DOHH2 (cell line): ENCODE results near the gene SPG7.

Experiments used
- H3F3A ChIP-seq: fragments of 200-600 bp; sonication (generic), shearing (Covaris generic); 2 replicates; pipeline ENCODE4 v1.6.0; 2016; ENCODE audit warnings: antibody characterized with exemption, mild to moderate bottlenecking; ENCODE audit not compliant: control insufficient read depth, insufficient read depth
- H3K27ac ChIP-seq: fragments of 200-600 bp; sonication (generic); 2 replicates; pipeline ENCODE4 v1.5.1; 2014; ENCODE audit warnings: low read depth, mild to moderate bottlenecking, low read length, moderate library complexity
- H3K27me3 ChIP-seq: fragments of 200-600 bp; sonication (generic); 2 replicates; pipeline ENCODE4 v1.6.1; 2014; ENCODE audit warnings: mild to moderate bottlenecking, low read length, mixed read lengths; ENCODE audit not compliant: control insufficient read depth
- H3K36me3 ChIP-seq: fragments of 200-600 bp; sonication (generic); 2 replicates; pipeline ENCODE4 v1.6.1; 2014; ENCODE audit warnings: mild to moderate bottlenecking, low read length, moderate library complexity, mixed read lengths; ENCODE audit not compliant: control insufficient read depth
- H3K4me1 ChIP-seq: fragments of 200-600 bp; sonication (generic); 2 replicates; pipeline ENCODE4 v1.6.1; 2014; ENCODE audit warnings: mild to moderate bottlenecking, low read length, mixed read lengths; ENCODE audit not compliant: control insufficient read depth
- H3K4me2 ChIP-seq: fragments of 200-600 bp; sonication (generic); 2 replicates; pipeline ENCODE4 v1.6.0; 2014; ENCODE audit warnings: mild to moderate bottlenecking, low read length, moderate library complexity
- H3K4me3 ChIP-seq: fragments of 200-600 bp; sonication (generic); 2 replicates; pipeline ENCODE4 v1.5.1; 2014; ENCODE audit warnings: mild to moderate bottlenecking, low read length, mixed read lengths
- H3K79me2 ChIP-seq: fragments of 200-600 bp; sonication (generic); 2 replicates; pipeline ENCODE4 v1.6.1; 2014; ENCODE audit warnings: mild to moderate bottlenecking, low read length, mixed read lengths; ENCODE audit not compliant: control insufficient read depth
- H3K9me2 ChIP-seq: fragments of 200-600 bp; sonication (generic); replicated peaks from 2 replicates; pipeline ENCODE4 v1.6.1; 2014; ENCODE audit warnings: mild to moderate bottlenecking, low read length, mixed read lengths; ENCODE audit not compliant: control insufficient read depth
- H3K9me3 ChIP-seq: fragments of 200-600 bp; sonication (generic); 2 replicates; pipeline ENCODE4 v1.6.1; 2014; ENCODE audit warnings: antibody characterized with exemption, low read length, mixed read lengths; ENCODE audit not compliant: control insufficient read depth, insufficient read depth
- H4K20me1 ChIP-seq: fragments of 200-600 bp; sonication (generic); 2 replicates; pipeline ENCODE4 v1.6.0; 2014; ENCODE audit warnings: low read depth, mild to moderate bottlenecking, antibody characterized with exemption, low read length, moderate library complexity; ENCODE audit not compliant: control insufficient read depth, insufficient read depth
- EZH2phosphoT487 ChIP-seq: fragments of 200-600 bp; sonication (generic); IDR thresholded peaks from 2 replicates; pipeline ENCODE4 v1.6.1; 2017; ENCODE audit warnings: borderline replicate concordance, mild to moderate bottlenecking, antibody characterized with exemption, low read length, moderate library complexity, mixed read lengths
- TF ChIP-seq, protein P1 (sequence below): fragments of 200-600 bp; sonication (generic); IDR thresholded peaks from one replicate; pipeline ENCODE4 v1.5.1; 2014; ENCODE audit warnings: antibody characterized with exemption, mild to moderate bottlenecking, low read depth, low read length; ENCODE audit not compliant: poor library complexity, severe bottlenecking

SPG7 gene

DNA sequence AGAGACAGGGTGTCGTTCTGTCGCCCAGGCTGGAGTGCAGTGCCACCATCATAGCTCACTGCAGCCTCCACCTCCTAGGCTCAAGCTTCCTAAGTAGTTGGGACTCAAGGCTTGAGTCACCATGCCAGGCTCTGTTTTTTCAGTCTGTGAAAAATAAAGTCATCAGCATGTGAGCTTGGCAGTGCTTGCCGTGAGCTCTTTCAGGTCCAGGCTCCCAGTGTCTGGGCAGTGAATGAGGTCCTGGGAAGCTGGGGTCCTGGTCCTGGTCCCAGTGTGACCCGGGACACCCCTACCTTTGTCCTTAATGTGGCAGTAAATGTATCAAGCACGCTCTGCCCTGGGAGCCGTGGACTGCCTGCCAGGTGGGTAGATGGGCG lies 29.3 kb downstream of the SPG7 start:
- Histone ChIP-seq H3K79me2 (peaks cover 17% of the 10 kb centered on the region), H3K9me2 (no peaks in the 10 kb centered on the region), H3K27ac (no peak overlapping the region), H3K9me3 (no peaks in the 10 kb centered on the region), H3K27me3 (no peaks in the 10 kb centered on the region), H3K4me3 (no peak overlapping the region), H4K20me1 (no peaks in the 10 kb centered on the region), H3K36me3 (peaks cover 52% of the 10 kb centered on the region), H3K4me2 (no peak overlapping the region), H3F3A (no peaks in the 10 kb centered on the region), H3K4me1 (peaks cover 20% of the 10 kb centered on the region)
- TF ChIP-seq, protein P1, sequence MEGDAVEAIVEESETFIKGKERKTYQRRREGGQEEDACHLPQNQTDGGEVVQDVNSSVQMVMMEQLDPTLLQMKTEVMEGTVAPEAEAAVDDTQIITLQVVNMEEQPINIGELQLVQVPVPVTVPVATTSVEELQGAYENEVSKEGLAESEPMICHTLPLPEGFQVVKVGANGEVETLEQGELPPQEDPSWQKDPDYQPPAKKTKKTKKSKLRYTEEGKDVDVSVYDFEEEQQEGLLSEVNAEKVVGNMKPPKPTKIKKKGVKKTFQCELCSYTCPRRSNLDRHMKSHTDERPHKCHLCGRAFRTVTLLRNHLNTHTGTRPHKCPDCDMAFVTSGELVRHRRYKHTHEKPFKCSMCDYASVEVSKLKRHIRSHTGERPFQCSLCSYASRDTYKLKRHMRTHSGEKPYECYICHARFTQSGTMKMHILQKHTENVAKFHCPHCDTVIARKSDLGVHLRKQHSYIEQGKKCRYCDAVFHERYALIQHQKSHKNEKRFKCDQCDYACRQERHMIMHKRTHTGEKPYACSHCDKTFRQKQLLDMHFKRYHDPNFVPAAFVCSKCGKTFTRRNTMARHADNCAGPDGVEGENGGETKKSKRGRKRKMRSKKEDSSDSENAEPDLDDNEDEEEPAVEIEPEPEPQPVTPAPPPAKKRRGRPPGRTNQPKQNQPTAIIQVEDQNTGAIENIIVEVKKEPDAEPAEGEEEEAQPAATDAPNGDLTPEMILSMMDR = no peak
- no peak for TF ChIP-seq EZH2phosphoT487

DNA sequence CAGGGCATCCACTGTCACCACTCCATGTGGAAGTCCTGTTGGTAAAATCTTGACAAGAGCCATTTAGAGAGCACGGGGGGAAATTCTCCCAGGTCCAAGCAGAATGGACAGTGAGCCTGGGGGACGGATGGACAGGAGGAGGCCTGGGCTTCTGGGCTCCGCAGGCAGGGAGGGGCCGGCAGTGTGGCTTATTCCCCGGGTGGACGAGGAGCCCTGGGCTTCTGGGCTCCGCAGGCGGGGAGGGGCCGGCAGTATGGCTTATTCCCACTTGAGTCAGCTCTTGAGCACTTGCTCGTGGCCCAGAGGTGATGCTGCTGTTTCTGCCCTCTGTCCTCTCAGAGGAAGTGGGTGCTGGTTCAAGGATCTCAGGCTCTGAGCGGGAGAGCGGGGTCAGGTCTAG lies 30.1 kb downstream of the SPG7 start:
- H3K4me3 ChIP-seq = no peak overlapping the region
- H3K36me3 ChIP-seq = peaks cover 47% of the 10 kb centered on the region
- no peaks in the 10 kb centered on the region for H3K9me3 ChIP-seq

DNA sequence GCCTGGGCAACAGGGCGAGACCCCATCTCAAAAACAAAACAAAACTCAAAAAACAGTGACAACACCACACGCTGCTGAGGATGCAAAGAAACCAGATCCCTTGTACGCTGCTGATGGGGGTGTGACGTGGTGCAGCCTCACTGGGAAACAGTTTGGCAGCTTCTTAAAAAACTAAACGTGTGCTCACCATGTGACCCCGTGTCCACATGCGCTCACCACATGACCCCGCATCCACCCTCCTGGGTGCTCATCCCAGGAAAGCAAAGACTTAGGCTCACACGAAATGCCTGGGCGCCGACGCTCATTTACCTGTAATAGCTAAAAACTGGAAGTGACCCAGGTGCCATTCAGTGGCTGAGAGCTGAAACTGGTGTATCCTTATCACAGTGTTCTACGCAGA lies 32.4 kb downstream of the SPG7 start:
- H3K9me2 ChIP-seq = no peaks in the 10 kb centered on the region
- H3K36me3 ChIP-seq = peaks cover 36% of the 10 kb centered on the region
- no peaks in the 10 kb centered on the region for H3K9me3 ChIP-seq
- H3F3A ChIP-seq = no peaks in the 10 kb centered on the region
- H3K27ac ChIP-seq = no peak overlapping the region
- TF ChIP-seq, protein P1 = no peak
- TF ChIP-seq EZH2phosphoT487 = no peak
- peaks cover 7% of the 10 kb centered on the region for H3K79me2 ChIP-seq
- H3K4me3 ChIP-seq = no peak overlapping the region
- no peaks in the 10 kb centered on the region for H3K4me1 ChIP-seq
- H3K4me2 ChIP-seq = no peak overlapping the region
- no peaks in the 10 kb centered on the region for H3K27me3 ChIP-seq
- H4K20me1 ChIP-seq = no peaks in the 10 kb centered on the region

More for the DNA sequence above, 30.1 kb downstream of the SPG7 start:
- no peak for TF ChIP-seq EZH2phosphoT487
- TF ChIP-seq, protein P1 = no peak
- H3K27ac ChIP-seq = no peak overlapping the region
- no peaks in the 10 kb centered on the region for H4K20me1 ChIP-seq
- H3K9me2 ChIP-seq = no peaks in the 10 kb centered on the region
- H3K27me3 ChIP-seq = no peaks in the 10 kb centered on the region
- H3K79me2 ChIP-seq = peaks cover 17% of the 10 kb centered on the region
- H3F3A ChIP-seq = no peaks in the 10 kb centered on the region
- no peak overlapping the region for H3K4me2 ChIP-seq
- H3K4me1 ChIP-seq = peaks cover 19% of the 10 kb centered on the region

DNA sequence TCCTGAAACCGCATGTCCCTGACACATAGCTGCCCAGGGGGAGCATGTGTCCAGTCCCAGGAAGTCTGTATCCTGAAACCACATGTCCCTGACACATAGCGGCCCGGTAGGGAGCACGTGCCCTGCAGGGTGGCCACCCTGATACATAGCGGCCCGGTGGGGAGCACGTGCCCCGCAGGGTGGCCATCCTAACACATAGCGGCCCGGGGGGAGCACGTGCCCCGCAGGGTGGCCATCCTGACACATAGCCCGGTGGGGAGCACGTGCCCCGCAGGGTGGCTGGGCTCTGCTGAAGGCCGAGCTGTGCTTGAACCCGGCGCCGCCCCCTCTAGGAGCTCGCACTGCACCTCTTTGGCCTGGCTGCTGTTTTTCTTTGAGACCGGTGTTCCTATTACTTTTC lies 33.6 kb downstream of the SPG7 start:
- H3K79me2 ChIP-seq = peaks cover under 1% of the 10 kb centered on the region
- no peaks in the 10 kb centered on the region for H3K9me2 ChIP-seq
- H3K9me3 ChIP-seq = no peaks in the 10 kb centered on the region
- H3K4me3 ChIP-seq = no peak overlapping the region
- no peaks in the 10 kb centered on the region for H3K4me1 ChIP-seq
- H3K27ac ChIP-seq = no peak overlapping the region
- H3F3A ChIP-seq = no peaks in the 10 kb centered on the region
- H3K4me2 ChIP-seq = no peak overlapping the region
- TF ChIP-seq EZH2phosphoT487 = no peak
- TF ChIP-seq, protein P1 = no peak
- H3K36me3 ChIP-seq = peaks cover 36% of the 10 kb centered on the region
- H3K27me3 ChIP-seq = no peaks in the 10 kb centered on the region
- no peaks in the 10 kb centered on the region for H4K20me1 ChIP-seq
